GM12892 (cell line): ENCODE data around the gene HRH1.

Source experiments
- POLR2A ChIP-seq: IDR thresholded peaks from 2 replicates; pipeline ENCODE4 v1.6.1; 2011; ENCODE audit warnings: low read depth, low read length, control low read depth
- POLR2AphosphoS5 ChIP-seq: IDR thresholded peaks from 2 replicates; pipeline ENCODE4 v1.6.1; 2011; ENCODE audit warnings: low read depth, low read length, control low read depth
- TAF1 ChIP-seq: IDR thresholded peaks from 2 replicates; pipeline ENCODE4 v1.6.1; 2011; ENCODE audit warnings: low read depth, mild to moderate bottlenecking, control low read depth, low read length, borderline replicate concordance

DNA sequence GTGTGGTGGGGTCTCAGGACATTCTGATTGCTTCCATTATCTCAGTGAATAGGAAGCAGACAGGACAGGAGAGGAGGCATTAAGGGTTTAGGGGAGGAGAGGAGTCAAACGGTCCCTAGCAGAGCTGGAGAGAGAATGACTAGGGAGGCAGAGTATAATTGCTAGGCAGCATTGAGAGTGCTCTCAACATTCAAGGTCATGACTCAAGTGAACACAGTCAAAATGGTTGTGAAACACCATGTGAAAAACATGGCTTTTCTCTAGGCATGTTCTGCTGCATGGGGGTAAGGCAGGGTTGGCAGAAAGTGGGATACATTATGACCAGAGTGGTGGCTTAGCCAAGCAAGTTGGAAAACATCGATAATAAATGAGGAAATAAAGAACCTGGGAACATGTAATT, 19.5 kb upstream of the HRH1 start:
- TF ChIP-seq POLR2A (no peak), POLR2AphosphoS5 (no peak), TAF1 (no peak)
